Hematopoietic multipotent progenitor cell treated with erythropoietin and hydrocortisone succinate and interleukin-3 and kit ligand, for 4 days (in vitro differentiated cells): ENCODE measurements around the gene SPAAR.
"Not testable (repeated sequence)": the region's sequence is repeated elsewhere in the genome, so short reads cannot be mapped to it uniquely, and the experiment has no call there.

Experiments
- DNase-seq: peaks from one replicate; pipeline ENCODE4 v3.0.0-alpha.2; 2015

SPAAR gene

GRCh38 chr9:35909274-35909673 is at the start of gene SPAAR:
Gene SPAAR (plus strand): TSS chr9:35909490. CDS start chr9:35910464, 974 bp downstream.
- DNase-seq = no peak

- DNase-seq = no peak
Observed at GRCh38 chr9:35859990-35860339, 49.3 kb upstream of the SPAAR start.

- no peak for DNase-seq
Observed at GRCh38 chr9:35861161-35861897, 48.0 kb upstream of the SPAAR start.

GRCh38 chr9:35862328-35862727 is 47.0 kb upstream of the SPAAR start:
- DNase-seq = no peak

- no peak for DNase-seq
Observed at GRCh38 chr9:35863583-35863982, 45.7 kb upstream of the SPAAR start.

- DNase-seq = no peak
Observed at GRCh38 chr9:35864695-35865255, 44.5 kb upstream of the SPAAR start.

GRCh38 chr9:35867538-35867937 is 41.8 kb upstream of the SPAAR start:
- no peak for DNase-seq

- DNase-seq = no peak
Observed at GRCh38 chr9:35868933-35869332, 40.4 kb upstream of the SPAAR start.

GRCh38 chr9:35869621-35870216 is 39.6 kb upstream of the SPAAR start:
- DNase-seq = no peak

- no peak for DNase-seq
Observed at GRCh38 chr9:35870351-35870923, 38.9 kb upstream of the SPAAR start, which contains the start of gene OR13J1. Gene OR13J1 (minus strand): TSS chr9:35870401. CDS start chr9:35870401, 0 bp downstream.

GRCh38 chr9:35871545-35871944 is 37.7 kb upstream of the SPAAR start:
- DNase-seq = no peak

GRCh38 chr9:35872505-35872904 is 36.8 kb upstream of the SPAAR start:
- no peak for DNase-seq

- peak; percentile 77 for DNase-seq
Observed at GRCh38 chr9:35882263-35882848, 26.9 kb upstream of the SPAAR start.

- no peak for DNase-seq
Observed at GRCh38 chr9:35882996-35883395, 26.3 kb upstream of the SPAAR start.

GRCh38 chr9:35884908-35885307 is 24.4 kb upstream of the SPAAR start:
- DNase-seq = not testable (repeated sequence)

GRCh38 chr9:35891646-35892045 is 17.6 kb upstream of the SPAAR start:
- peak; percentile 22 for DNase-seq

GRCh38 chr9:35892051-35892450 is 17.2 kb upstream of the SPAAR start:
- no peak for DNase-seq

GRCh38 chr9:35896570-35896969 is 12.7 kb upstream of the SPAAR start:
- no peak for DNase-seq

GRCh38 chr9:35897376-35898099 is 11.8 kb upstream of the SPAAR start:
- DNase-seq = not testable (repeated sequence)

- no peak for DNase-seq
Observed at GRCh38 chr9:35898337-35898736, 11.0 kb upstream of the SPAAR start.

- no peak for DNase-seq
Observed at GRCh38 chr9:35899021-35899420, 10.3 kb upstream of the SPAAR start.

GRCh38 chr9:35903049-35903448 is 6.2 kb upstream of the SPAAR start:
- peak; percentile 74 for DNase-seq

GRCh38 chr9:35904338-35904737 is 5.0 kb upstream of the SPAAR start:
- no peak for DNase-seq
